NCI-H146 (cell line): ENCODE data around the gene GALNT7.

Experiments
- DNase-seq: peaks from one replicate; lab custom pipeline; 2025; lab: John Stamatoyannopoulos, UW

Gene GALNT7

GRCh38 chr4:173265751-173266150, 97.1 kb downstream of the GALNT7 start:
- no peak for DNase-seq

GRCh38 chr4:173267711-173268110, 99.1 kb downstream of the GALNT7 start:
- DNase-seq = no peak

- no peak for DNase-seq
Measured at GRCh38 chr4:173269280-173269679, 100.7 kb downstream of the GALNT7 start.

DNA sequence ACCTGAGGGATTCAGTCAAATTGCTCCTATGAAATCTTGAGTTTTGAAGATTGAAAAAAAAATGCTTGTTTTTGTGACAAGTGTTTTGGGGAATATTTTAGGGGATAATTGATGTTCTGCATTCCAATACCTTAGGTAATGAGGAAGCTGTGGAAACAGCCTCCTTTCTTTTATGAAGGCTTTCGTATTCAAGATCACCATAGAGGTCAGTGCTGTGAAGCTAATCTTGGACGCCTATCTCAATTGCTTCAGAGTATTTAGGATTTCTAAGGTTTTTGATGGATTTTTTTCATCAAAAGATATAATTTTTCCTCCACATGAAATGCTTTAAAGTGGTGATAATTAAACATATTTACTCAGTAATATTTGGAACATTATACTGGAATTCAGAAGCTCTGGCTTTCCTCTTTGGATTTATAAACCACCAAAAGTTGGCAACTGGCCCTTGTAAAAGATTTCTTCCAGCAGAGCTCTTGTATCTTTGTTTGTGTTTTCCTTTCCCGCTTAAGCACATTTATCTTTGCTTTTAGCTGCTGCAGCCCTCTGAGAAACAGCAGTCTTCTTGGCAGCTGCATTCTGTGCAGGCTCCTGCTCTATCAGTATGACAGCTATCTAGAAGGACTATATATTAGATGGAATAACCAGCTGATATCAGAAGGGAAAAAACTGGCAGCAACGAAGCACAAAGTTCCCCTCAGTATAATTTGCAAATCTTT, 101.9 kb downstream of the GALNT7 start:
- no peak for DNase-seq

- DNase-seq = no peak
Measured at GRCh38 chr4:173272314-173272713, 103.7 kb downstream of the GALNT7 start.

- no peak for DNase-seq
Measured at GRCh38 chr4:173272996-173273395, 104.4 kb downstream of the GALNT7 start.

DNA sequence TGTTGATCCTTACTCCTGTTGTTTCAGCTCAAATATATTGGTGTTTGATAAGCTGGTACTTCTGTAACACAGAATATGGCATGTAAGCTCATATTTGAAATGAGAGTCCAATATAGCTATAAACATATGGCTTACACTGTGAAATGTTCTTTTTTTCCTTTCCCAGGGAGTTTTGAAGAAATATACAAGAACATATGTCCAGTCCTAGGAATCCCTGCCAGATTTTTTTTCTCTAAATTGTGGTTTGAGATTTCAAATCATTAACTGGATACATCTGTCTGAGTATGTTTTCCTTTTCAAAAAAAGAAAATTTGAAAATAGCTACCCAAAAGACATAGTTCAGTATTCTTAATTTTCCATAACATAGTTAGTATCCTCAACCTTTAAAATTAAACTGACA, 105.3 kb downstream of the GALNT7 start:
- DNase-seq = no peak

DNA sequence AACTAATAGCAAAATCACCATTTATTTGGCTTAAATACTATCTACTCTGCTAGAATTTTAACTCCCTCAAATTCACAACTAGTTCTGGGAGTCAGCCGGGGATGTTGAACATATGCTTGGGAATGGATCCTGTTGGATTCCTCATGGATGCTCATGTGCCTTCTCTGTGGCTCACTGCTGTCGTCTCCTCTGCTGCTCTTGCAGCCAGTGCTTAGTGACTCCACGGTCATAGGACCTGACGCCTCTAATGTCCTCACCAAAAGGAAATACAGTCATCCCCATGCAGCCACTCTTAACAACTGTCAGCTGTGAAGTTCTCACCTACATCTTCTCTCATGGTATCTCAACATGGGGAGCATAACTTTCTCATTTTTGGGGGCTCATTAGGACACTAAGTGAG, 106.1 kb downstream of the GALNT7 start:
- DNase-seq = no peak

GRCh38 chr4:173275150-173275549, 106.5 kb downstream of the GALNT7 start:
- DNase-seq = no peak

DNA sequence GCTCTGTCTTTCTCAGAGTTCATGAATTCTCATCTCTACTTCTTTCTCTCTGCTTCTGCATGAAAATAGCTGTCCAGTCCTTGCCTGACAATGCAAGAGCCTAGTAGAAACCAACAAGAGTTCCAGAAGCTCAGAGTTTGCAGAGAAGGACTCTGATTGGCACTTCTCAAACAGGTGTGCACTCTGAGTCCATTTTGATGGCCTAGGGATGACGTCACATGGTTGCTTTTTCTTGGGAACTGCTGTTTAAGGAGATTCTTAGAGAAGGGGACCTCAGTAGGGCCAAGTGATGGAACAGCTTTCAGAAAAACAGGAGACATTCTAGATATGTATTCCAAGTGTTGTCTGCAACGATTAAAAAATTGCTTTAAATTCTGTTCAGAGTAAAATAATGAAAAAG, 108.7 kb downstream of the GALNT7 start:
- no peak for DNase-seq

- DNase-seq = no peak
Measured at GRCh38 chr4:173280998-173281397, 112.4 kb downstream of the GALNT7 start.

GRCh38 chr4:173281406-173282255, 113.0 kb downstream of the GALNT7 start:
- DNase-seq = no peak

DNA sequence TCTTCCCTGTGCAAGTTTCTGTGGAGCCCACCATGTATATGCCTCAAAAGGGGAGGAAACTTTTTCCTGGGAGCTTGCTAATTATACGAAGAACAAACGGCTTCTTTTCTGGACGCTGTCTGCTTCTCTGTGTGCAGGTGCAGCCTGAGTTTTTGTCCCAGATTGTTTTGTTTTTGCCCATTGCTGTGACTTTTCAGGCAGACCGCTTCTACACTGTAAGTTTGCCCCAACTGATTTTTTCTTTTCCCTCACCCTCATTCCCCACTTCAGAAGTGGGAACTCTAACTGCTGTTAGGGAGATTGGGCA, 113.6 kb downstream of the GALNT7 start:
- DNase-seq = no peak

- DNase-seq = no peak
Measured at GRCh38 chr4:173282626-173283025, 114.0 kb downstream of the GALNT7 start.

- no peak for DNase-seq
Measured at GRCh38 chr4:173284463-173284862, 115.9 kb downstream of the GALNT7 start.

- no peak for DNase-seq
Measured at GRCh38 chr4:173287486-173287885, 118.9 kb downstream of the GALNT7 start.

GRCh38 chr4:173288296-173288695, 119.7 kb downstream of the GALNT7 start:
- peak; percentile 24 for DNase-seq

- DNase-seq = no peak
Measured at GRCh38 chr4:173288698-173289352, 120.2 kb downstream of the GALNT7 start.

DNA sequence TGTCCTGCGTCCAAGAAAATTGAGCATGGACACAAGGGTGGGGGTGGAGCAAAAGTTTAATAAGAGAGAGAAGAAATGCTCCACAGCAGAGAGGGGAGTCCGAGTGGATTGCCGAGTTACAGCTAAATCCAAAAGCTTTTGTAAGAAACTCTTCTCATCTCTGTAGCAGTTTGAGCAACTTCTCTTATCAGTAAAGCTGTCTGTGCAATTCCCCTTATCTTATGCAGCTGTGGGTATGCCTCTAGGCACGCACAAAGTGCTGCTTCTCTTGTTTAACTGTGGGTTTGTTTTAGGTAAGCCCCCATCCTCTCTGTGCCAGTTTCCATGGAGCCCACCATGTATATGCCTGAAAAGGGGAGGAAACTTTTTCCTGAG, 120.7 kb downstream of the GALNT7 start:
- DNase-seq = peak; percentile 58

DNA sequence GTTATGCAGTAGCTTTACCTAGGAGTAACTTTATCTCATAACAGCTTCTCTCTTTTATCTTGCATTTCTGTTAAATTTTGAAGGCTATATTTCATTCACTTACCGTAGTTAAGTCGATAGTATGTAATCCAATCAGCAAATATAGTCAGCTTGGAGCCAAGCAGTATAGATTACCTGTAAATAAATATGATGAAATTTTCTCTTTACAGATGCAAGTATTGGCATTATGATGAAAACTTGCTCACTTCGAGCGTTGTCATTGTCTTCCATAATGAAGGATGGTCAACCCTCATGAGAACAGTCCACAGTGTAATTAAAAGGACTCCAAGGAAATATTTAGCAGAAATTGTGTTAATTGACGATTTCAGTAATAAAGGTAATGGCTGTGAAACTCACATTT, 123.3 kb downstream of the GALNT7 start:
- DNase-seq = no peak

GRCh38 chr4:173293663-173294062, 125.1 kb downstream of the GALNT7 start:
- no peak for DNase-seq

GRCh38 chr4:173294444-173294843, 125.8 kb downstream of the GALNT7 start:
- DNase-seq = no peak

GRCh38 chr4:173301518-173302201, 133.0 kb downstream of the GALNT7 start:
- no peak for DNase-seq
